Measurements from ENCODE around the gene OTUB1.
A peak's percentile ranks its signal among the peaks of the same experiment; 100 is the strongest.

OTUB1 gene

DNA sequence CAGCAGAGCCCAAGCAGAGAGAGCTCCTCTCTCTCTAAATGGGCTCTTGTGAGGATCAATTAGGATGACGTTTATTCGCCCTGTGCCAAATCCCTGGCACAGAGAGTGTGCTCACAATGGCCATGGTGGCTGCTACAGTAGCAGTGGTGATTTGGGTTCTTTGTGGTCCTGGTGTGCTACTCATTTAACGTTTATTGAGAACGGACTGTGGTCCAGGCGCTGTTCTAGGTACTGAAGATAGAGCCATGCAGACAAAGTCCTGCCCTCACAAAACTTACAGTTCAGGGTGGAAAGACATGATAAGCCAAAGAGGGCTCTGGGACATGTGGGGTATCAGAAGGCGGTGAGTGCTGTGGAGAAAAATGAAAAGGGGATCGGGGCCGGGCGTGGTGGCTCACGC, 5.3 kb downstream of the OTUB1 start:
- Histone ChIP-seq H2AFZ (ENCODE audit: low read length) (no peak overlapping the region), H2AK5ac (ENCODE audit: low read depth, low read length) (no peak overlapping the region), H3K14ac (ENCODE audit: low read length) (no peak overlapping the region), H3K27ac (replicated peaks; ENCODE audit: low read length) (no peak overlapping the region), H3K36me3 (replicated peaks in 1 of 2; ENCODE audit: control insufficient read depth in 2 of 2, insufficient read depth in 2 of 2, low read length in 2 of 2) (peaks cover 43 to 84% of the 10 kb centered on the region in 2 donors), H3K23ac (ENCODE audit: low read depth, low read length, poor library complexity) (no peak overlapping the region), H3K18ac (ENCODE audit: low read length) (no peak overlapping the region), H3K4ac (ENCODE audit: low read length) (no peak overlapping the region), H3K4me1 (ENCODE audit: control insufficient read depth in 2 of 2, insufficient read depth in 1 of 2, low read depth in 1 of 2, low read length in 2 of 2) (peaks cover 8 to 9% of the 10 kb centered on the region in 2 donors), H2BK12ac (ENCODE audit: low read length) (no peak overlapping the region), H3K79me1 (ENCODE audit: low read depth, low read length) (peaks cover 27% of the 10 kb centered on the region), H3K4me3 (ENCODE audit: low read length in 2 of 2) (no peak overlapping the region), H3K27me3 (ENCODE audit: control insufficient read depth in 3 of 3, insufficient read depth in 3 of 3, low read depth in 1 of 3, low read length in 3 of 3) (no peaks in the 10 kb centered on the region), H3K4me2 (ENCODE audit: insufficient read depth, low read length, poor library complexity, severe bottlenecking) (no peak overlapping the region), H4K91ac (ENCODE audit: low read depth, low read length, poor library complexity) (no peak overlapping the region), H3K9me3 (replicated peaks in 1 of 2; ENCODE audit: control insufficient read depth in 2 of 2, insufficient read depth in 1 of 2, low read depth in 1 of 2, low read length in 2 of 2) (no peaks in the 10 kb centered on the region), H2BK15ac (ENCODE audit: low read length) (no peak overlapping the region), H2BK120ac (ENCODE audit: low read depth, low read length) (no peak overlapping the region), H3K9ac (ENCODE audit: low read depth, low read length, poor library complexity) (no peak overlapping the region), H2BK5ac (ENCODE audit: low read length) (no peak overlapping the region), H4K8ac (ENCODE audit: low read depth, low read length) (no peak overlapping the region)
- WGBS, 2 donors (ENCODE audit: extremely low coverage in 2 of 2, insufficient read length in 2 of 2, insufficient replicate concordance in 1 of 2): no CpG with 5 or more reads among the region's 10 CpGs
- no peak for DNase-seq (ENCODE audit: low spot score)

DNA sequence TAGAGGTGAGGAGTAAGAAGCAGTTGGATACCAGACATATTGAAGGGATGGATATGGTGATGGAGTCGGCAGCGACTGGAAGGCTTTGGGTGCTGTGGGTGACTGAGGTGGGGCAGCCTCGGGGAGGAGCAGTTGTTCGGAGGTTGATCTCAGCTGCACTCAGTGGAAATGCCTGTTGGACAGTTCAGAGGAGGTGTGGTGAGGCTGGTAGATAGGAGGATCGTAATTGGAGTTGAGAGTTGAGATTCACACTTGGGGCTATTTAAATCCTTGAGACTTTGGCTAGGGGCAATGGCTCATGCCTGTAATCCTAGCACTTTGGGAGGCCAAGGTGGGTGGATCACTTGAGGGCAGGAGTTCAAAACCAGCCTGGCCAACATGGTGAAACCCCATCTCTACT, 6.9 kb downstream of the OTUB1 start:
- Histone ChIP-seq H2BK12ac (ENCODE audit: low read length) (no peak overlapping the region), H4K8ac (ENCODE audit: low read depth, low read length) (no peak overlapping the region), H3K27me3 (ENCODE audit: control insufficient read depth in 3 of 3, insufficient read depth in 3 of 3, low read depth in 1 of 3, low read length in 3 of 3) (no peaks in the 10 kb centered on the region), H4K91ac (ENCODE audit: low read depth, low read length, poor library complexity) (no peak overlapping the region), H3K9ac (ENCODE audit: low read depth, low read length, poor library complexity) (no peak overlapping the region), H3K36me3 (replicated peaks in 1 of 2; ENCODE audit: control insufficient read depth in 2 of 2, insufficient read depth in 2 of 2, low read length in 2 of 2) (peaks cover 52 to 90% of the 10 kb centered on the region in 2 donors), H2BK120ac (ENCODE audit: low read depth, low read length) (no peak overlapping the region), H3K14ac (ENCODE audit: low read length) (no peak overlapping the region), H3K23ac (ENCODE audit: low read depth, low read length, poor library complexity) (no peak overlapping the region), H3K27ac (replicated peaks; ENCODE audit: low read length) (no peak overlapping the region), H3K4me2 (ENCODE audit: insufficient read depth, low read length, poor library complexity, severe bottlenecking) (no peak overlapping the region), H3K4me3 (ENCODE audit: low read length in 2 of 2) (no peak overlapping the region), H2BK15ac (ENCODE audit: low read length) (no peak overlapping the region), H3K9me3 (replicated peaks in 1 of 2; ENCODE audit: control insufficient read depth in 2 of 2, insufficient read depth in 1 of 2, low read depth in 1 of 2, low read length in 2 of 2) (no peaks in the 10 kb centered on the region), H3K18ac (ENCODE audit: low read length) (peak overlapping the region; percentile 38), H3K4me1 (ENCODE audit: control insufficient read depth in 2 of 2, insufficient read depth in 1 of 2, low read depth in 1 of 2, low read length in 2 of 2) (peaks cover 0 to 3% of the 10 kb centered on the region in 2 donors), H2AK5ac (ENCODE audit: low read depth, low read length) (no peak overlapping the region), H2BK5ac (ENCODE audit: low read length) (no peak overlapping the region), H2AFZ (ENCODE audit: low read length) (no peak overlapping the region), H3K4ac (ENCODE audit: low read length) (no peak overlapping the region), H3K79me1 (ENCODE audit: low read depth, low read length) (peaks cover 22% of the 10 kb centered on the region)
- no peak for DNase-seq (ENCODE audit: low spot score)
- WGBS, 2 donors (ENCODE audit: extremely low coverage in 2 of 2, insufficient read length in 2 of 2, insufficient replicate concordance in 1 of 2): no CpG with 5 or more reads among the region's 5 CpGs

DNA sequence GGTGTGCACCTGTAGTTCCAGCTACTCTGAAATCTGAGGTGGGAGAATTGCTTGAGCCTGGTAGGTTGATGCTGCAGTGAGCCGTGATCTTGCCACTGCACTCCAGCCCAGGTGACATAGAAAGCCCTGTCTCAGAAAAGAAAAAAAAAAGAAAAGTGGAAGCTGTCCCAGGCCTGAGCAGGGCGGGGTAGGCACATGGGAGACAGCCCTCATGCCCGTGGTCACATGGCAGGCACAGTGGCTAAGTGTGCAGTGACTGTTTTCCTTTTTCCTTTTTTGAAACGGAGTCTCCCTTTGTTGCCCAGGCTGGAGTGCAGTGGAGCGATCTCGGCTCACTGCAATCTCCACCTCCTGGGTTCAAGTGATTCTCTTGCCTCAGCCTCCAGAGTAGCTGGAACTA, 7.8 kb downstream of the OTUB1 start:
- H2BK5ac ChIP-seq (ENCODE audit: low read length): no peak overlapping the region
- no peak overlapping the region for H3K4ac ChIP-seq (ENCODE audit: low read length)
- no peak overlapping the region for H4K91ac ChIP-seq (ENCODE audit: low read depth, low read length, poor library complexity)
- no peak overlapping the region for H3K18ac ChIP-seq (ENCODE audit: low read length)
- no peak overlapping the region for H3K23ac ChIP-seq (ENCODE audit: low read depth, low read length, poor library complexity)
- no peaks in the 10 kb centered on the region for H3K9me3 ChIP-seq (replicated peaks in 1 of 2; ENCODE audit: control insufficient read depth in 2 of 2, insufficient read depth in 1 of 2, low read depth in 1 of 2, low read length in 2 of 2)
- H3K4me2 ChIP-seq (ENCODE audit: insufficient read depth, low read length, poor library complexity, severe bottlenecking): no peak overlapping the region
- no peak overlapping the region for H3K14ac ChIP-seq (ENCODE audit: low read length)
- no peak overlapping the region for H2AFZ ChIP-seq (ENCODE audit: low read length)
- no peak overlapping the region for H2BK120ac ChIP-seq (ENCODE audit: low read depth, low read length)
- no peak overlapping the region for H3K27ac ChIP-seq (replicated peaks; ENCODE audit: low read length)
- H3K4me3 ChIP-seq (ENCODE audit: low read length in 2 of 2): no peak overlapping the region
- peaks cover 45 to 85% of the 10 kb centered on the region in 2 donors for H3K36me3 ChIP-seq (replicated peaks in 1 of 2; ENCODE audit: control insufficient read depth in 2 of 2, insufficient read depth in 2 of 2, low read length in 2 of 2)
- H2AK5ac ChIP-seq (ENCODE audit: low read depth, low read length): no peak overlapping the region
- DNase-seq (ENCODE audit: low spot score): no peak
- H3K4me1 ChIP-seq (ENCODE audit: control insufficient read depth in 2 of 2, insufficient read depth in 1 of 2, low read depth in 1 of 2, low read length in 2 of 2): peaks cover 0 to 9% of the 10 kb centered on the region in 2 donors
- H3K9ac ChIP-seq (ENCODE audit: low read depth, low read length, poor library complexity): no peak overlapping the region
- no peak overlapping the region for H4K8ac ChIP-seq (ENCODE audit: low read depth, low read length)
- peaks cover 0 to 1% (median 0%) of the 10 kb centered on the region in 3 experiments for H3K27me3 ChIP-seq (ENCODE audit: control insufficient read depth in 3 of 3, insufficient read depth in 3 of 3, low read depth in 1 of 3, low read length in 3 of 3)
- H2BK15ac ChIP-seq (ENCODE audit: low read length): no peak overlapping the region
- no peak overlapping the region for H2BK12ac ChIP-seq (ENCODE audit: low read length)
- peaks cover 14% of the 10 kb centered on the region for H3K79me1 ChIP-seq (ENCODE audit: low read depth, low read length)
- no CpG with 5 or more reads among the region's 6 CpGs for WGBS, 2 donors (ENCODE audit: extremely low coverage in 2 of 2, insufficient read length in 2 of 2, insufficient replicate concordance in 1 of 2)

DNA sequence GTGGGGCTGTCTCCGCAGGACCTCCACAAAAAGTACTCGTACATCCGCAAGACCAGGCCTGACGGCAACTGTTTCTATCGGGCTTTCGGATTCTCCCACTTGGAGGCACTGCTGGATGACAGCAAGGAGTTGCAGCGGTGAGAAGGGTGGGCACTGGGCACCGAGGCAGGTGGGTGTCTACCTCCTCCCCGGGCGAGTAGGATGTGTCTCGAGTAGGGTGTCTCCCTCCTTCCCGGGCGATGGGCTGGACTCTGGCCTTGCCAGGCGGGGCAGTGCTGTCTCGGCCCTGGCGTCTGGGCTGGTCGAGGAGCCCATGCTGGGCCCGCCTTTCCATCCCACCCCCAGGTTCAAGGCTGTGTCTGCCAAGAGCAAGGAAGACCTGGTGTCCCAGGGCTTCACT, 10.3 kb downstream of the OTUB1 start:
- no peak overlapping the region for H2BK12ac ChIP-seq (ENCODE audit: low read length)
- DNase-seq (ENCODE audit: low spot score): no peak
- H3K4me1 ChIP-seq (ENCODE audit: control insufficient read depth in 2 of 2, insufficient read depth in 1 of 2, low read depth in 1 of 2, low read length in 2 of 2): peaks cover 0 to 16% of the 10 kb centered on the region in 2 donors

More for the DNA sequence above, 10.3 kb downstream of the OTUB1 start:
- WGBS, 2 donors (ENCODE audit: extremely low coverage in 2 of 2, insufficient read length in 2 of 2, insufficient replicate concordance in 1 of 2): no CpG with 5 or more reads among the region's 18 CpGs
- Histone ChIP-seq H3K4me3 (ENCODE audit: low read length in 2 of 2) (no peak overlapping the region), H3K14ac (ENCODE audit: low read length) (no peak overlapping the region), H2BK15ac (ENCODE audit: low read length) (no peak overlapping the region), H3K9ac (ENCODE audit: low read depth, low read length, poor library complexity) (no peak overlapping the region), H3K18ac (ENCODE audit: low read length) (no peak overlapping the region), H3K4ac (ENCODE audit: low read length) (no peak overlapping the region), H3K27ac (replicated peaks; ENCODE audit: low read length) (no peak overlapping the region), H3K23ac (ENCODE audit: low read depth, low read length, poor library complexity) (no peak overlapping the region), H2BK120ac (ENCODE audit: low read depth, low read length) (no peak overlapping the region), H3K4me2 (ENCODE audit: insufficient read depth, low read length, poor library complexity, severe bottlenecking) (no peak overlapping the region), H4K91ac (ENCODE audit: low read depth, low read length, poor library complexity) (no peak overlapping the region), H3K79me1 (ENCODE audit: low read depth, low read length) (peaks cover 12% of the 10 kb centered on the region), H2AK5ac (ENCODE audit: low read depth, low read length) (no peak overlapping the region), H4K8ac (ENCODE audit: low read depth, low read length) (no peak overlapping the region), H3K36me3 (replicated peaks in 1 of 2; ENCODE audit: control insufficient read depth in 2 of 2, insufficient read depth in 2 of 2, low read length in 2 of 2) (peaks cover 28 to 68% of the 10 kb centered on the region in 2 donors), H2BK5ac (ENCODE audit: low read length) (peak overlapping the region; percentile 29), H3K27me3 (ENCODE audit: control insufficient read depth in 3 of 3, insufficient read depth in 3 of 3, low read depth in 1 of 3, low read length in 3 of 3) (peaks cover 0 to 21% (median 0%) of the 10 kb centered on the region in 3 experiments), H2AFZ (ENCODE audit: low read length) (no peak overlapping the region), H3K9me3 (replicated peaks in 1 of 2; ENCODE audit: control insufficient read depth in 2 of 2, insufficient read depth in 1 of 2, low read depth in 1 of 2, low read length in 2 of 2) (no peaks in the 10 kb centered on the region)
